Adrenal gland (tissue), 12 donors: Measurements from ENCODE around the gene VSIR. TPM values are rescaled to one million over a fixed set of nuclear protein-coding genes. Genes with fewer than 3 reads are reported as not detected.

Experiments
- DNase-seq, 7 donors: peaks; one replicate each; pipeline ENCODE4 v3.0.0-alpha.2; 2019 to 2020
- H3K27ac ChIP-seq, 5 donors: fragments of 200-600 bp; sonication (generic) in 4 of 5; 1 replicate in 3 of 5; 2 replicates in 2 of 5; pipeline versions ENCODE4 v1.5.1 to v1.8.0; 2016 to 2020; ENCODE audit warnings: mild to moderate bottlenecking in 1 of 5
- H3K27me3 ChIP-seq: fragments of 200-600 bp; 2 replicates; pipeline ENCODE4 v1.8.0; 2021
- H3K36me3 ChIP-seq, 2 donors: fragments of 200-600 bp; replicated peaks in 1 of 2; 1 replicate in 1 of 2; 2 replicates in 1 of 2; pipeline versions ENCODE4 v1.5.1 to v1.8.0; 2018 to 2022
- H3K4me1 ChIP-seq, 2 donors: fragments of 200-600 bp; replicated peaks in 1 of 2; 1 replicate in 1 of 2; 2 replicates in 1 of 2; pipeline versions ENCODE4 v1.5.1 to v1.8.0; 2018 to 2021
- H3K4me3 ChIP-seq, 4 donors: fragments of 200-600 bp; sonication (generic) in 3 of 4; one replicate each; pipeline ENCODE4 v1.5.1; 2016 to 2018
- H3K9me3 ChIP-seq, 3 donors: fragments of 200-600 bp; sonication (generic) in 1 of 3; replicated peaks in 1 of 3; 1 replicate in 2 of 3; 2 replicates in 1 of 3; pipeline versions ENCODE4 v1.5.1 to v1.8.0; 2016 to 2021
- CTCF ChIP-seq, 6 experiments: fragments of 450-650 bp in 4 of 6; fragments of 200-600 bp in 2 of 6; sonication (generic) in 1 of 6; IDR thresholded peaks; 1 replicate in 5 of 6; 2 replicates in 1 of 6; pipeline versions ENCODE4 v1.5.1 to v1.8.0; 2016 to 2021; ENCODE audit warnings: antibody characterized with exemption in 6 of 6, mild to moderate bottlenecking in 2 of 6, moderate library complexity in 1 of 6
- POLR2A ChIP-seq, 2 donors: fragments of 450-650 bp; IDR thresholded peaks; one replicate each; pipeline ENCODE4 v1.6.1; 2017; ENCODE audit warnings: antibody characterized with exemption in 2 of 2, mild to moderate bottlenecking in 2 of 2, moderate library complexity in 1 of 2
- WGBS, 4 donors: extraction: QIAGEN DNeasy Blood & Tissue Kit in 2 of 4; methylation state at CpG; one replicate each; pipeline versions ENCODE4 v1.1.5 to v1.1.7; 2013 to 2017; 5-methylcytosine and 5-hydroxymethylcytosine counted together
- intact Hi-C, 2 donors: fragments of 100-400 bp; cut with DNase I; formaldehyde crosslinking; loops; one replicate each; pipeline versions ENCODE4 v1.14.1 to v1.15.0; 2022 to 2023
- polyA plus RNA-seq, 3 donors: library from polyadenylated mRNA; stranded (reverse); fragments of 200-250 nt in 2 of 3; fragments of 350-450 nt in 1 of 3; fragmentation: Illumina TruSeq in 1 of 3; extraction: RNeasy Lipid Tissue Mini Kit (QIAGEN cat#74804) in 1 of 3; gene quantifications; one replicate each; pipeline ENCODE4 v1.2.3, GENCODE V29; 2013 to 2014
- total RNA-seq, 9 donors: library from RNA; depleted of rRNA in 4 of 9; stranded (reverse); fragments of >200 nt in 4 of 9; fragments of 120-200 nt in 1 of 9; fragmentation: NEBNext Ultra II Directional in 1 of 9; extraction: Animal tissue kit (Norgen Biotek cat#: 25700) in 1 of 9; gene quantifications; one replicate each; pipeline versions ENCODE4 v1.1.0 to v1.2.4, GENCODE V29; 2013 to 2023
- donor health status: healthy with polysubstance abuse.
- donor health status: Bipolar disorder and iron deficiency.
- donor health status: DM: yes; HTN: yes; CAD: no.
- donor health status: DM: no; HTN: no; CAD: no.
- donor health status: DM: no; HTN: no; CAD: no.
- donor health status: DM: yes; HTN: yes; CAD: no.

Gene VSIR
- total and polyA plus RNA-seq, 12 donors = 8.0 to 71.7 (median 35.4) TPM

GRCh38 chr10:71750124-71750841 lies 23.0 kb downstream of the VSIR start:
- H3K27ac ChIP-seq = peak overlapping the region in 2 of 5 donors; percentile 66 to 80
- no peak for TF ChIP-seq POLR2A (IDR thresholded peaks at IDR 0.05)
- no peak for TF ChIP-seq CTCF (IDR thresholded peaks at IDR 0.05)
- peaks cover 0 to 17% of the 10 kb centered on the region in 2 donors for H3K36me3 ChIP-seq
- no peak overlapping the region for H3K4me3 ChIP-seq
- WGBS, 4 donors = 76 to 84% (median 84%) methylated on average over 13 to 15 of the region's 15 CpGs
- no peak for DNase-seq
- intact Hi-C loops = no loop called here
- no peaks in the 10 kb centered on the region for H3K9me3 ChIP-seq
- peaks cover 35 to 37% of the 10 kb centered on the region in 2 donors for H3K4me1 ChIP-seq
- H3K27me3 ChIP-seq = no peaks in the 10 kb centered on the region

GRCh38 chr10:71749396-71749795 lies 23.9 kb downstream of the VSIR start:
- no peak for DNase-seq
- peaks cover 0 to 17% of the 10 kb centered on the region in 2 donors for H3K36me3 ChIP-seq
- WGBS, 4 donors = 68 to 94% (median 76%) methylated on average over 1 to 4 of the region's 4 CpGs
- H3K27ac ChIP-seq = peak overlapping the region in 4 of 5 donors; percentile 14 to 80 (median 40)
- no peaks in the 10 kb centered on the region for H3K9me3 ChIP-seq
- intact Hi-C loops = no loop called here
- TF ChIP-seq CTCF (IDR thresholded peaks at IDR 0.05) (no peak), POLR2A (IDR thresholded peaks at IDR 0.05) (no peak)
- no peaks in the 10 kb centered on the region for H3K27me3 ChIP-seq
- H3K4me3 ChIP-seq = no peak overlapping the region
- peaks cover 35 to 37% of the 10 kb centered on the region in 2 donors for H3K4me1 ChIP-seq

- Histone ChIP-seq H3K4me1 (peaks cover 35 to 37% of the 10 kb centered on the region in 2 donors), H3K36me3 (peaks cover 0 to 17% of the 10 kb centered on the region in 2 donors), H3K9me3 (no peaks in the 10 kb centered on the region), H3K27me3 (no peaks in the 10 kb centered on the region), H3K4me3 (no peak overlapping the region), H3K27ac (peak overlapping the region; percentile 14 to 80 (median 48))
- intact Hi-C loops = no loop called here
- DNase-seq = peak; percentile 59 to 86 (median 77)
- TF ChIP-seq CTCF (IDR thresholded peaks at IDR 0.05) (no peak), POLR2A (IDR thresholded peaks at IDR 0.05) (no peak)
- 19 to 33% (median 29%) methylated on average over 10 to 15 of the region's 15 CpGs for WGBS, 4 donors
These were observed 24.6 kb downstream of the VSIR start for GRCh38 chr10:71748671-71749191.

DNA sequence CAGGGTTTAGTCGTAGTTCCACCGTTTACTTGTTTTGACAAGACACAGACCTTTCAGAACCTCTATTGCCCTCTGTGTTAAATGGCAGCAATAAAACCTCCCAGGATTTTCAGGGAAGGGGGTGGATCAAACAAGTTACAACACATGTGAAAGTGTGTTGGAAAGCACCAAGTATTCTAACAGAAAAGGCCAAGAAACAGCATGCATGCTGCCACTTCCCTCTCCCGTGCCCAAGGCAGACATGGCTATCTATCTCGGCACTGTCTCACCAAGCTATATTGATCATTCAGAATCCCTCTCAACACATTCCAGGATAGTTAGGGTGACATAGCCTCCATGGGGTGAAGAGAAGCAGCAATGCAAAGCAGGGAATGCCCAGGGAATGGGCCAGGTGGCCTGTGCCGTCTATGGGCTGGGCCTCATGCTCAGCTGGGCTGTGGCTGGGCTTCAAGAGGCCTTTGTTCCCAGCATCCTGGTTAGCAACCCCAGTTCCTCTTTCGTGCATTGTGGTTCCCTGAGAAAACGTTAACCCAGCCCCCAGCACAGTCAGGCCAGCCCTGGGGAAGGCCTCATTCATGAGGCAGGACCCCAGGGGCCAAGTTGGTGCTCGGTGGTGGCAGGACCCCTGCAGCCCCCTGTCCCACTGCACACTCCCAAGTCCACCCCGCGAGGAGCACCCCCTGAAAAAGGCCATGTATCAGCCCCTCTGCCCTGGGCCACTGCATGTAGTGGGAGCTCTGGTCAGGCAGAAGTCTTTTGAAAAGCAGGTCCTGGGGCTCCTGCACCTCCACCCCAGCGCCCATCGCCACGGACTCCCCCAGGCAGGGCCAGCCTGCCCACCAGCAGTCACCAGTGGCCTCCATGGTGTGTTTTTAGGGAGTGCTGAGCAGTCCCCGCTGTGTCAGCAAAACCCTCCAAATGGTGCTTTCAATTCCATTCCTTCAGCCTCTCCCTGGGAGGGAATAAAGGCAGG lies 25.5 kb downstream of the VSIR start:
- Histone ChIP-seq H3K4me3 (no peak overlapping the region), H3K27me3 (no peaks in the 10 kb centered on the region), H3K27ac (peak overlapping the region; percentile 11 to 80 (median 48)), H3K36me3 (peaks cover 0 to 11% of the 10 kb centered on the region in 2 donors), H3K4me1 (peaks cover 35 to 37% of the 10 kb centered on the region in 2 donors), H3K9me3 (no peaks in the 10 kb centered on the region)
- intact Hi-C loops = no loop called here
- 66 to 72% (median 71%) methylated on average over 12 to 14 of the region's 14 CpGs for WGBS, 4 donors
- DNase-seq = peak in 2 of 7 donors; percentile 34 to 41
- TF ChIP-seq CTCF (IDR thresholded peaks at IDR 0.05) = no peak
- TF ChIP-seq POLR2A (IDR thresholded peaks at IDR 0.05) = no peak
